Smooth muscle cell (in vitro differentiated cells): ENCODE data around the gene SMARCAD1. TPM values are rescaled to one million over a fixed set of nuclear protein-coding genes. Genes with fewer than 3 reads are reported as not detected.

ENCODE experiments used
- DNase-seq: peaks from one replicate; lab custom pipeline; 2025; ENCODE audit not compliant: unreplicated experiment; lab: John Stamatoyannopoulos, UW
- H2AFZ ChIP-seq: fragments of 200-600 bp; sonication (generic); 2 replicates; pipeline ENCODE4 v1.6.0; 2016; ENCODE audit warnings: antibody characterized with exemption, low read depth, mild to moderate bottlenecking
- H3F3A ChIP-seq: fragments of 200-600 bp; sonication (generic); 2 replicates; pipeline ENCODE4 v1.6.0; 2017; ENCODE audit warnings: antibody characterized with exemption, low read depth
- H3K27ac ChIP-seq: fragments of 200-600 bp; sonication (generic); 2 replicates; pipeline ENCODE4 v1.5.1; 2016; ENCODE audit warnings: low read depth, mild to moderate bottlenecking
- H3K27me3 ChIP-seq: fragments of 200-600 bp; sonication (generic); 2 replicates; pipeline ENCODE4 v1.6.1; 2016; ENCODE audit warnings: low read depth, mild to moderate bottlenecking
- H3K36me3 ChIP-seq: fragments of 200-600 bp; sonication (generic); 2 replicates; pipeline ENCODE4 v1.5.1; 2016; ENCODE audit warnings: low read depth
- H3K4me1 ChIP-seq: fragments of 200-600 bp; sonication (generic); 2 replicates; pipeline ENCODE4 v1.5.1; 2016; ENCODE audit warnings: low read depth
- H3K4me2 ChIP-seq: fragments of 200-600 bp; sonication (generic); 2 replicates; pipeline ENCODE4 v1.6.0; 2016; ENCODE audit warnings: mild to moderate bottlenecking
- H3K4me3 ChIP-seq: fragments of 200-600 bp; sonication (generic); 2 replicates; pipeline ENCODE4 v1.5.1; 2016; ENCODE audit warnings: mild to moderate bottlenecking
- H3K79me2 ChIP-seq: fragments of 200-600 bp; sonication (generic); 2 replicates; pipeline ENCODE4 v1.6.0; 2016; ENCODE audit warnings: low read depth, mild to moderate bottlenecking
- H3K9ac ChIP-seq: fragments of 200-600 bp; sonication (generic); 2 replicates; pipeline ENCODE4 v1.6.0; 2016; ENCODE audit warnings: low read depth
- H3K9me3 ChIP-seq: fragments of 200-600 bp; sonication (generic); replicated peaks from 2 replicates; pipeline ENCODE4 v1.5.1; 2016; ENCODE audit warnings: low read depth
- H4K20me1 ChIP-seq: fragments of 200-600 bp; sonication (generic); 2 replicates; pipeline ENCODE4 v1.6.0; 2016; ENCODE audit warnings: low read depth
- CTCF ChIP-seq: fragments of 200-600 bp; sonication (generic); IDR thresholded peaks from 2 replicates; pipeline ENCODE4 v1.5.1; 2017; ENCODE audit warnings: borderline replicate concordance, mild to moderate bottlenecking, antibody characterized with exemption; ENCODE audit not compliant: insufficient read depth, poor library complexity, severe bottlenecking
- WGBS: methylation state at CpG from one replicate; pipeline ENCODE4 v1.1.7; 2016; ENCODE audit warnings: low lambda C conversion rate; 5-methylcytosine and 5-hydroxymethylcytosine counted together
- polyA plus RNA-seq: library from polyadenylated mRNA; unstranded; fragments of >200 nt; fragmentation: Nextera tagmentation; extraction: Ambion mirVana; gene quantifications from 2 replicates; pipeline ENCODE4 v1.2.1, GENCODE V29; 2016
- total RNA-seq: library from RNA; depleted of rRNA; stranded (reverse); fragments of >200 nt; gene quantifications from 2 replicates; pipeline ENCODE4 v1.2.3, GENCODE V29; 2014

Gene SMARCAD1
- total and polyA plus RNA-seq, 2 experiments from 2014 or later, result 12.6 to 42.7 TPM

- H3K4me2 ChIP-seq, result no peak overlapping the region
- no peak overlapping the region for H2AFZ ChIP-seq
- H3F3A ChIP-seq, result no peaks in the 10 kb centered on the region
- TF ChIP-seq CTCF, result no peak
- H3K9ac ChIP-seq, result no peak overlapping the region
- H3K9me3 ChIP-seq, result no peaks in the 10 kb centered on the region
- H3K4me1 ChIP-seq, result no peaks in the 10 kb centered on the region
- peaks cover 19% of the 10 kb centered on the region for H4K20me1 ChIP-seq
- no peak for DNase-seq
- H3K79me2 ChIP-seq, result peaks cover 4% of the 10 kb centered on the region
- H3K27me3 ChIP-seq, result no peaks in the 10 kb centered on the region
- H3K27ac ChIP-seq, result no peak overlapping the region
- peaks cover 24% of the 10 kb centered on the region for H3K36me3 ChIP-seq
- no peak overlapping the region for H3K4me3 ChIP-seq
Measured at GRCh38 chr4:94235825-94236224, 28.2 kb downstream of the SMARCAD1 start.

- H4K20me1 ChIP-seq, result peaks cover 13% of the 10 kb centered on the region
- H3K9ac ChIP-seq, result no peak overlapping the region
- H3K27ac ChIP-seq, result no peak overlapping the region
- no peak overlapping the region for H2AFZ ChIP-seq
- no peak overlapping the region for H3K4me3 ChIP-seq
- H3K4me2 ChIP-seq, result no peak overlapping the region
- DNase-seq, result no peak
- no peaks in the 10 kb centered on the region for H3K27me3 ChIP-seq
- H3K36me3 ChIP-seq, result peaks cover 29% of the 10 kb centered on the region
- H3K79me2 ChIP-seq, result peaks cover 4% of the 10 kb centered on the region
- no peaks in the 10 kb centered on the region for H3K4me1 ChIP-seq
- 98% methylated on average over 4 of the region's 4 CpGs for WGBS
- H3F3A ChIP-seq, result no peaks in the 10 kb centered on the region
- TF ChIP-seq CTCF, result no peak
- no peaks in the 10 kb centered on the region for H3K9me3 ChIP-seq
Measured at GRCh38 chr4:94237271-94237670, 29.6 kb downstream of the SMARCAD1 start.

- H3K4me1 ChIP-seq, result no peaks in the 10 kb centered on the region
- TF ChIP-seq CTCF, result no peak
- peaks cover 13% of the 10 kb centered on the region for H4K20me1 ChIP-seq
- no peak overlapping the region for H3K4me2 ChIP-seq
- no peaks in the 10 kb centered on the region for H3K27me3 ChIP-seq
- H3K27ac ChIP-seq, result no peak overlapping the region
- 95% methylated on average over 2 of the region's 2 CpGs for WGBS
- peaks cover 4% of the 10 kb centered on the region for H3K79me2 ChIP-seq
- no peak overlapping the region for H3K4me3 ChIP-seq
- peaks cover 29% of the 10 kb centered on the region for H3K36me3 ChIP-seq
- no peak overlapping the region for H3K9ac ChIP-seq
- H3F3A ChIP-seq, result no peaks in the 10 kb centered on the region
- no peak for DNase-seq
- no peaks in the 10 kb centered on the region for H3K9me3 ChIP-seq
- no peak overlapping the region for H2AFZ ChIP-seq
Measured at GRCh38 chr4:94238160-94238559, 30.5 kb downstream of the SMARCAD1 start.

DNA sequence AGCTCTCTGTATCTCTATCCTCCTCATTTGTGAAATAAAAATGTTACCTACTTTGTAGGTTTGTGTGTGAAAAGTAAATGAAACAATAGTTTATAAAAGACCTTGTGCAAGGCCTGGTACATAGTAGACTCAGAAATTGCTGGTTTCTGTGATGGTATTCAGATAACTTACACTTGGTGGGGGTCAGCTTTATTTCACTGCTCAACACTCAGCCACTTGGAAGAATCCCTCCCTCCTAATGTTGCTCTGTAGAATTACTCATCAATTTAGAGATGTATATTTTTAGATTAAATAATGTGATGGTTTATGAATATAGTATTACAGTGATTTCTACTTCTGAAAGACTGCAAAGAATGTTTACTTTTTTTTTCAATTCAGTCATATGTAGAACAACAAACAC lies 32.7 kb downstream of the SMARCAD1 start:
- no peaks in the 10 kb centered on the region for H3K27me3 ChIP-seq
- peaks cover 16% of the 10 kb centered on the region for H4K20me1 ChIP-seq
- H3K4me3 ChIP-seq, result no peak overlapping the region
- H3K36me3 ChIP-seq, result peaks cover 31% of the 10 kb centered on the region
- H3K4me1 ChIP-seq, result no peaks in the 10 kb centered on the region
- H3K9me3 ChIP-seq, result no peaks in the 10 kb centered on the region
- no peak overlapping the region for H3K9ac ChIP-seq
- TF ChIP-seq CTCF, result no peak
- H3K27ac ChIP-seq, result no peak overlapping the region
- no peak overlapping the region for H3K4me2 ChIP-seq
- no peak overlapping the region for H2AFZ ChIP-seq
- DNase-seq, result no peak
- H3F3A ChIP-seq, result no peaks in the 10 kb centered on the region
- peaks cover 4% of the 10 kb centered on the region for H3K79me2 ChIP-seq
